WERI-Rb-1 (cell line): ENCODE data around the gene PUSL1.

ENCODE experiments used
- DNase-seq: peaks from one replicate; pipeline ENCODE4 v3.0.0-alpha.2; 2020
- H3K27ac ChIP-seq: fragments of 250-450 bp; sonication (Bioruptor Pico); 2 replicates; pipeline ENCODE4 v1.5.1; 2020; ENCODE audit warnings: mild to moderate bottlenecking, moderate library complexity
- H3K27me3 ChIP-seq: fragments of 250-450 bp; sonication (Bioruptor Pico); 2 replicates; pipeline ENCODE4 v1.5.1; 2021; ENCODE audit warnings: mild to moderate bottlenecking, low read depth, moderate library complexity; ENCODE audit not compliant: insufficient read depth, severe bottlenecking
- H3K36me3 ChIP-seq: fragments of 250-450 bp; sonication (Bioruptor Pico); 2 replicates; pipeline ENCODE4 v1.5.1; 2020; ENCODE audit warnings: mild to moderate bottlenecking, moderate library complexity
- H3K4me3 ChIP-seq: 2 replicates; pipeline ENCODE4 v1.5.1; 2011; ENCODE audit warnings: low read depth, mild to moderate bottlenecking, control low read depth, low read length
- H3K9me3 ChIP-seq: fragments of 250-450 bp; sonication (Bioruptor Pico); 2 replicates; pipeline ENCODE4 v1.5.1; 2021; ENCODE audit warnings: mild to moderate bottlenecking, moderate library complexity; ENCODE audit not compliant: severe bottlenecking
- CTCF ChIP-seq: IDR thresholded peaks from 2 replicates; pipeline ENCODE4 v1.5.1; 2011; ENCODE audit warnings: low read depth, mild to moderate bottlenecking, control low read depth, inconsistent platforms, low read length

Gene PUSL1

DNA sequence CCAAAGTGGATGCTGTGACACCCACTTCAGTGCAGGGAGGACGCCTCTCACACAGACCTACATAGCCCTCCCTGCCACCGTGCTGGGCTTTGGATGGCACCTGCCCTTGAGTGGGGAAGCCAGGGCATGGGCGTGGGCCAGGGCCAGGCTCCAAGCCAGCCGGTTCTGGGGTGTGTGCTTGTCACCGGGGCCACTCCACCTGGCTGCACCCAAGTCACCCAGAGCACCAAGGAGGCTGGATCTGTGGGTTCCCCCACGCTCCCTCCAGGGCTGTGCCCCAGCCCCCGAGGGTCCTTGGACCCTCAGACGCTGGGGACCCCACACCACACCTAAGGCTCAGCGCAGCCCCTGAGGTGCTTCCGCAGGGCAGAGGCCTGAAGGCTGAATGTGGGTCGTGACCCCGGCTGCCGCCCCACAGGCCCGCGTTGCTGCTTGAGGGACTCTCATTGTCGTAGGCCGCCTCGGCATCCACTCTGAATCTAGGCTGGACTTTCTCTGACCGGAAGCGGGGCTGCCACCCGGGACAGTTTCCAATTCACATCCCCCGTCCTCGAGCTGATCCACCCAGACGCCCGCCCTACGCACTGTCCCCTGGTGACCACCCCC, 48.5 kb downstream of the PUSL1 start:
- Histone ChIP-seq H3K9me3 (no peaks in the 10 kb centered on the region), H3K27ac (peak overlapping the region; percentile 95), H3K27me3 (no peaks in the 10 kb centered on the region), H3K4me3 (peak overlapping the region; percentile 86), H3K36me3 (peaks cover 31% of the 10 kb centered on the region)
- TF ChIP-seq CTCF: no peak
- no peak for DNase-seq

DNA sequence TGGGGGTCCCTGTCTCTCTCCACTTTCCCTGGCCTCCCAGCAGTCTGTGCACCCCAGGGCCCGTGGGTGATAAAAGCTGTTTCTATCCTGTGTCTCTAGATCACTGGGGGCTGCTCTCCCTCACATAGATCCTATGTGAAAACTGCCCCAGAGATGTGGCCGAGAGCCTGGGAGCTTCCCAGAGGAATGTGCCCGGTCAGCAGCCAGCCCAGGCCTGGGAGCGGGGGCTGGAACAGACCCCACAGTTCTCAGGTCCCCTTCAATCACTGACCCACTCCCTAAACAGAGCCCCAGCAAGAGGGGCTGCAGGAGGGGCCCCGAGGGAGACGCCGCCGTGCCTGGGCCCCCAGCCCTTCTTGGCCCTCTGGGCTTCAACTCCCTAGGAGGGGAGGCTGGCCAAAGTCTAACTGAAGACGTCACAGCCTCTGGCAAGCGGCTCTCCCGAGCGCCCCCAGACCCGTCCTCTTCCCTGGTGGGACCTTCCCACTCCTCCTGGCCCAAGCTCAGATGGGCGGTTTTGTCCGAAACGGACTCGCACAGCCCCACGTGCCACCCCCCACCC, 49.6 kb downstream of the PUSL1 start:
- Histone ChIP-seq H3K36me3 (peaks cover 22% of the 10 kb centered on the region), H3K27me3 (no peaks in the 10 kb centered on the region), H3K9me3 (no peaks in the 10 kb centered on the region), H3K4me3 (peak overlapping the region; percentile 86), H3K27ac (peak overlapping the region; percentile 95)
- peak; percentile 43 for DNase-seq
- no peak for TF ChIP-seq CTCF

- peak within 1 kb of the TSS; percentile 86 for H3K4me3 ChIP-seq
- TF ChIP-seq CTCF: no peak
- peak; percentile 97 for DNase-seq
- peaks cover 15% of the 10 kb centered on the region for H3K36me3 ChIP-seq
- H3K27me3 ChIP-seq: no peaks in the 10 kb centered on the region
- H3K9me3 ChIP-seq: no peaks in the 10 kb centered on the region
- H3K27ac ChIP-seq: peak within 1 kb of the TSS; percentile 95
Measured at GRCh38 chr1:1358433-1359271, 50.3 kb downstream of the PUSL1 start, which contains the start of gene MXRA8. Gene MXRA8 (minus strand): TSS chr1:1358555. CDS start chr1:1358504, 51 bp downstream.

- no peak for DNase-seq
- H3K27ac ChIP-seq: peak overlapping the region; percentile 95
- H3K27me3 ChIP-seq: no peaks in the 10 kb centered on the region
- H3K9me3 ChIP-seq: no peaks in the 10 kb centered on the region
- TF ChIP-seq CTCF: no peak
- no peak overlapping the region for H3K4me3 ChIP-seq
- peaks cover 9% of the 10 kb centered on the region for H3K36me3 ChIP-seq
Measured at GRCh38 chr1:1359308-1359663, 50.9 kb downstream of the PUSL1 start.

- TF ChIP-seq CTCF: no peak
- peak; percentile 51 for DNase-seq
- Histone ChIP-seq H3K36me3 (peaks cover 3% of the 10 kb centered on the region), H3K9me3 (no peaks in the 10 kb centered on the region), H3K27me3 (no peaks in the 10 kb centered on the region), H3K27ac (peak overlapping the region; percentile 95), H3K4me3 (no peak overlapping the region)
Measured at GRCh38 chr1:1359664-1360468, 51.5 kb downstream of the PUSL1 start.
